Measurements from ENCODE around the gene TMEM132A.
"Not testable (repeated sequence)": the region's sequence is repeated elsewhere in the genome, so short reads cannot be mapped to it uniquely, and the experiment has no call there.

TMEM132A gene

GRCh38 chr11:60906132-60906972 lies 17.9 kb upstream of the TMEM132A start, which contains the start of gene PRPF19:
Gene PRPF19 (minus strand): TSS chr11:60906585. CDS start chr11:60906382, 203 bp downstream.
- DNase-seq: peak; percentile 99

GRCh38 chr11:60908803-60909202 lies 15.5 kb upstream of the TMEM132A start:
- no peak for DNase-seq

- DNase-seq: not testable (repeated sequence)
Measured at GRCh38 chr11:60909680-60910280, 14.5 kb upstream of the TMEM132A start.

GRCh38 chr11:60910281-60910687 lies 14.0 kb upstream of the TMEM132A start:
- DNase-seq: no peak

GRCh38 chr11:60910711-60911380 lies 13.4 kb upstream of the TMEM132A start:
- no peak for DNase-seq

- DNase-seq: no peak
Measured at GRCh38 chr11:60912223-60912850, 11.9 kb upstream of the TMEM132A start.

GRCh38 chr11:60912851-60913528 lies 11.3 kb upstream of the TMEM132A start:
- DNase-seq: no peak

GRCh38 chr11:60913793-60914632 lies 10.2 kb upstream of the TMEM132A start, which contains the start of gene TMEM109:
Gene TMEM109 (plus strand): TSS chr11:60914158. CDS start chr11:60919694, 5,536 bp downstream.
- DNase-seq: peak; percentile 80

GRCh38 chr11:60914633-60915247 lies 9.5 kb upstream of the TMEM132A start:
- DNase-seq: peak; percentile 46

- peak; percentile 60 for DNase-seq
Measured at GRCh38 chr11:60915248-60915914, 8.9 kb upstream of the TMEM132A start.

- no peak for DNase-seq
Measured at GRCh38 chr11:60916669-60917206, 7.5 kb upstream of the TMEM132A start.

- DNase-seq: no peak
Measured at GRCh38 chr11:60917267-60917666, 7.0 kb upstream of the TMEM132A start.

GRCh38 chr11:60918251-60918938 lies 5.9 kb upstream of the TMEM132A start:
- no peak for DNase-seq

- DNase-seq: no peak
Measured at GRCh38 chr11:60918939-60919265, 5.4 kb upstream of the TMEM132A start.

GRCh38 chr11:60919320-60919719 lies 4.9 kb upstream of the TMEM132A start:
- DNase-seq: no peak

GRCh38 chr11:60919956-60920355 lies 4.3 kb upstream of the TMEM132A start:
- DNase-seq: no peak

- no peak for DNase-seq
Measured at GRCh38 chr11:60921259-60921658, 3.0 kb upstream of the TMEM132A start.

GRCh38 chr11:60921777-60922335 lies 2.4 kb upstream of the TMEM132A start:
- DNase-seq: no peak

- no peak for DNase-seq
Measured at GRCh38 chr11:60922906-60923305, 1.4 kb upstream of the TMEM132A start.

Measured in activated CD4-positive, CD25-positive, alpha-beta regulatory T cell treated with anti-CD3 and anti-CD28 coated beads, Interleukin-2, amount 50 U/mL, for 72 hours (primary cell).